ENCODE results near the gene SRPK2.

DNA sequence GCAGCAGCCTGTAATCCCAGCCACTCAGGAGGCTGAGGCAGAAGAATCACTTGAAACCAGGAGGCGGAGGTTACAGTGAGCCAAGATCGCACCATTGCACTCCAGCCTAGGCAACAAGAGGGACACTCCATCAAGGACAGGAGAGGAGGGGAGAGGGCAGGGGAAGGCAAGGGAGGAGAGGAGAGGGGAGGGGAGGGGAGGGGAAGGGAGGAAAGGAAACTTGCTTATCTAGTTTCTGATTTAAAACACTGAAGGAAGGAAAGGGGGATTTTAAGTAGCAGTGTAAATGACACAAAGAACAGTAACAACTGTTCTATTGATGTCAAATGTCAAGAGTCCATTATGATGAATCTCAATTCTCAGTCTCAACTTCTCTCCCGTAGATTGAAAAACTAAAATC is 43.7 kb downstream of the SRPK2 start:
- TF ChIP-seq, protein P1, sequence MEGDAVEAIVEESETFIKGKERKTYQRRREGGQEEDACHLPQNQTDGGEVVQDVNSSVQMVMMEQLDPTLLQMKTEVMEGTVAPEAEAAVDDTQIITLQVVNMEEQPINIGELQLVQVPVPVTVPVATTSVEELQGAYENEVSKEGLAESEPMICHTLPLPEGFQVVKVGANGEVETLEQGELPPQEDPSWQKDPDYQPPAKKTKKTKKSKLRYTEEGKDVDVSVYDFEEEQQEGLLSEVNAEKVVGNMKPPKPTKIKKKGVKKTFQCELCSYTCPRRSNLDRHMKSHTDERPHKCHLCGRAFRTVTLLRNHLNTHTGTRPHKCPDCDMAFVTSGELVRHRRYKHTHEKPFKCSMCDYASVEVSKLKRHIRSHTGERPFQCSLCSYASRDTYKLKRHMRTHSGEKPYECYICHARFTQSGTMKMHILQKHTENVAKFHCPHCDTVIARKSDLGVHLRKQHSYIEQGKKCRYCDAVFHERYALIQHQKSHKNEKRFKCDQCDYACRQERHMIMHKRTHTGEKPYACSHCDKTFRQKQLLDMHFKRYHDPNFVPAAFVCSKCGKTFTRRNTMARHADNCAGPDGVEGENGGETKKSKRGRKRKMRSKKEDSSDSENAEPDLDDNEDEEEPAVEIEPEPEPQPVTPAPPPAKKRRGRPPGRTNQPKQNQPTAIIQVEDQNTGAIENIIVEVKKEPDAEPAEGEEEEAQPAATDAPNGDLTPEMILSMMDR (IDR thresholded peaks at IDR 0.05) = no peak
- TF ChIP-seq POLR2A (IDR thresholded peaks at IDR 0.05) = no peak

Measured in testis (tissue), 2 donors.